DMS114 treated with DMSO at 0.1 percent for 48 hours (cell line): ENCODE results near the gene AIFM3.
"Not testable (repeated sequence)": the region's sequence is repeated elsewhere in the genome, so short reads cannot be mapped to it uniquely, and the experiment has no call there.

Source experiments
- DNase-seq: peaks from one replicate; lab custom pipeline; 2025; ENCODE audit not compliant: unreplicated experiment; lab: John Stamatoyannopoulos, UW

AIFM3 gene, protein sequence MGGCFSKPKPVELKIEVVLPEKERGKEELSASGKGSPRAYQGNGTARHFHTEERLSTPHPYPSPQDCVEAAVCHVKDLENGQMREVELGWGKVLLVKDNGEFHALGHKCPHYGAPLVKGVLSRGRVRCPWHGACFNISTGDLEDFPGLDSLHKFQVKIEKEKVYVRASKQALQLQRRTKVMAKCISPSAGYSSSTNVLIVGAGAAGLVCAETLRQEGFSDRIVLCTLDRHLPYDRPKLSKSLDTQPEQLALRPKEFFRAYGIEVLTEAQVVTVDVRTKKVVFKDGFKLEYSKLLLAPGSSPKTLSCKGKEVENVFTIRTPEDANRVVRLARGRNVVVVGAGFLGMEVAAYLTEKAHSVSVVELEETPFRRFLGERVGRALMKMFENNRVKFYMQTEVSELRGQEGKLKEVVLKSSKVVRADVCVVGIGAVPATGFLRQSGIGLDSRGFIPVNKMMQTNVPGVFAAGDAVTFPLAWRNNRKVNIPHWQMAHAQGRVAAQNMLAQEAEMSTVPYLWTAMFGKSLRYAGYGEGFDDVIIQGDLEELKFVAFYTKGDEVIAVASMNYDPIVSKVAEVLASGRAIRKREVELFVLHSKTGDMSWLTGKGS

DNA sequence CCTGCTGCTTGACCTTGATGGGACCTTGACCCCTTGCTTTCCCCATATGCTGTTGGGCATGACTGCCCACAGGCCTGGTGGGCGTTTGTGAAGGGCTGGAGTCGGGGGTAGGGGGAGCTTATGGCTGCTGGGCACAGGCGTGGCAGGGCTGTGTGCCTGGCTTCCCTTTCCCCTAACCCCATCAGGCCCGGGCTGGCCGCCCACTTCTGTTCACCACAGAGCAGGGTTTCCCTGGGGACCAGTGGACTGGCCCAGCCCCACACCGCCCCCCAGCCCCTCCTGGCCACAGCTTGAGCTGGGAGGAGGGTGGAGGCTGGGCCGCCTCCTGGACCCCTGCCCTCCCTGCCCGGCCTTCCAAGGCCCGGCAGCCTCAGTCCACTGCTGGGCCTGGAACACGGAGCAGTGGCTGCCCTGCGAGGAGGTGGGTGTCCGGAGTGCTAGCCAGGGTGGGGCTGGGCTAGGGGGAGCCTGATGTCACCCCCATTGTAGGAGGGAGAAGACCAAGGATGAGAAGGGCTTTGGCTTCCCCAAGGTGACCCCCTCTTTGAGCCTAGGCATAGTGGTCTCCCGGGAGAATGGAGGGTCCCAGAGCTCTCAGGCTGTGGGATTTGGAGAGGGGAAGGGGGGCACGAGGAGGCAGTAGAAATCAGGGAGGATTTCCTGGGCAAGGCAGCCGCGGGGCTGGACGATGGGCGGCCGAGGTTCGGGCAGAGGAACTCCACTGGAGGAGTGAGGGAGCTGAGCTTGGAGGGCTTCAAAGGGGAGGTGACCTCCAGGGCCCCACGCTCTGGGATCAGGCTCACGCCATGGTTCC lies at the start of gene AIFM3:
Gene AIFM3, plus strand, starts transcription at position 373 of the 814 bp plus-strand sequence. CDS start 690 bp downstream, outside the sequence.
- no peak for DNase-seq

DNA sequence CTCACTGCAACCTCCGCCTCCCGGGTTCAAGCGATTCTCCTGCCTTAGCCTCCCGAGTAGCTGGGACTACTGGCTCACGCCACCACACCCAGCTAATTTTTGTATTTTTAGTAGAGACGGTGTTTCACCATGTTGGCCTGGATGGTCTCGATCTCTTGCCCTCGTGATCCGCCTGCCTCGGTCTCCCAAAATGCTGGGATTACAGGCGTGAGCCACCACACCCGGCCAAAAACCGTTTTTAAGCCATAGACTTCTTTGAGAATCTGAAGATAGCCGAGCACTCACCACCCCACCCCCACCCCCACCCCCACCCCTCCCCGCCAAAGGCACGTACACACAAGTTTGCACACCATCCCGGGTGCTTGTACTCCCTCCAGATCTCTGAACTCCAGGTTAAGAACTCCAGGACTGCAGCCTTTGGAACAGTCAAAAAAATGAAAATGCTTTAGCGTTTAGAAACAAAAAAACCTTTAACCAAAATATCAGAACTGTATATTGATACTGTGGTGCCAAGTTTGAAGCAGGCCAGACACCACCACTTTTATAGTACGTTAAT lies 48.3 kb upstream of the AIFM3 start:
- DNase-seq, result no peak

DNA sequence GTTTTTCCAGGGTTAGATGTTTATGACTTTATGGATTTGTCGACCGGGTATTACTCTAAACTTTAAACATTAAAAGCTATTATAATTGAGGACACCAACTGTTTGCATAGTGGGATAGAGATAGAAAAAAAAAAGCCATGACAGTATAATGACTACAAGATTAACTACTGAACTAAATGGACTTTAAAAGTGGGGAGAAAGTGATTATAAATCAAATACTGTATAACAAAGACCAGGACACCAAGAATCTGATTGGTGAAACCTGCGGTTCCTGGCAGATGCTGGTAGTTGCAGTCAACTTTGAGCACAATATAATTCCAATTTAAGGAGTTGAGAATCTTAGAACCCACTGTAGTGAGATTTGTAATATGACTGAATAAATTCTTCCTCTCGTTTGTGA lies 47.3 kb upstream of the AIFM3 start:
- no peak for DNase-seq

DNA sequence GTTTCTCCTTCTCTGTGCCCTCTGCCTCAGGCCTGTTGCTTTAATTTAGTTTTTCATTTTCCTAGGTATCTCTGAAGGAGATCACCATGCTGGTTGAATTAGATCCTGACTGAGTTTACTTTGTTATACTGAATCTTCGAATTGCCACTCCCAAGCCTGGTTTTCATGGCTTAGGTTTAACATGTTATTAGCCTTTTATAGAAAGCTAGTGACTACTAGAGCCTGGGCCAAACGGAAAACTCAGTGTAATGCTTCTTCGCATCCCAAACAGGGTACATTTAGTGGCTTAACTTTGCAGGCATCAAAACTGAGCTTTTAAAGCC lies 46.2 kb upstream of the AIFM3 start:
- DNase-seq, result no peak

DNA sequence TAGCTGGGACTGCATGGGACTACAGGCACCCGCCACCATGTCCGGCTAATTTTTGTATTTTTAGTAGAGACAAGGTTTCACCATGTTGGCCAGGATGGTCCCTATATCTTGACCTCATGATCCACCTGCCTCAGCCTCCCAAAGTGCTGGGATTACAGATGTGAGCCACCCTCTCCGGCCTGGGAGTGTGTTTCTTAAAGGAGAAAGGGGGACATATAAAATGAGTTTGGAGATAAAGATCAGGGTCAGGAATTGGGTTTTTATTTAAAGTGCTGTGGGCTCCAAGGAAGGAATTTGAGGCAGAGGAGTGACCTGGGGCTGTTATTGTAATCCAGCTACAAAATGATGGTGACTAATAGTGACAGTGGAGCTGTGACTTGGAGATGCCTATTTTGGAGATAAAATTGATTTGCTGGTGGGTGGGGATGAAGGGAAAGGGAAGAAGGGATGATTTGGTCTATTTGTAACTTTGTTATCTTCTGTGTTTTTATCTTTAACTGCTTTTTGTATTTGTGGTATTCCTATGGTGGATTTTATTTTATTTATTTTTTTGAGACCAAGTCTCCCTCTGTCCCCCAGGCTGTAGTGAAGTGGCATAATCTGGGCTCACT lies 44.8 kb upstream of the AIFM3 start:
- DNase-seq, result no peak

DNA sequence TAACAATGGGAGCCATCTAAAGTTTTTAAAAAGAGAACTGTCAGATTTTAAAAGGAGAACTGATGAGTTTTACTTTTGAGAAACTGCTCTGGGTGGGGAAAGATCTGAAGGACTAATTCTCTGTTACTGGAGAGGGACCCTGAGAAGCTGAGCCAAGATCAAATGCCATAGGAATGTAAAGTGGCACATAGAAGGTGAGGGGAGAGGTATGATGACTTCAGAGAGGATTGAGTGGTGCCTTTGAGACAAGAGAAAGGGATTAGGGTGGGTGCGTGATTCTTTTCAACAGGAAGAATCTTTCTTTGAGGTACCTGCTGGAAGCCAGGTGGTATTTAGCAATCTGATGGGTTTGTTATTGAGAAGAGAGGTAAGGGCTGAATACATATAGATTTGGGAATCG lies 40.8 kb upstream of the AIFM3 start:
- DNase-seq, result no peak

DNA sequence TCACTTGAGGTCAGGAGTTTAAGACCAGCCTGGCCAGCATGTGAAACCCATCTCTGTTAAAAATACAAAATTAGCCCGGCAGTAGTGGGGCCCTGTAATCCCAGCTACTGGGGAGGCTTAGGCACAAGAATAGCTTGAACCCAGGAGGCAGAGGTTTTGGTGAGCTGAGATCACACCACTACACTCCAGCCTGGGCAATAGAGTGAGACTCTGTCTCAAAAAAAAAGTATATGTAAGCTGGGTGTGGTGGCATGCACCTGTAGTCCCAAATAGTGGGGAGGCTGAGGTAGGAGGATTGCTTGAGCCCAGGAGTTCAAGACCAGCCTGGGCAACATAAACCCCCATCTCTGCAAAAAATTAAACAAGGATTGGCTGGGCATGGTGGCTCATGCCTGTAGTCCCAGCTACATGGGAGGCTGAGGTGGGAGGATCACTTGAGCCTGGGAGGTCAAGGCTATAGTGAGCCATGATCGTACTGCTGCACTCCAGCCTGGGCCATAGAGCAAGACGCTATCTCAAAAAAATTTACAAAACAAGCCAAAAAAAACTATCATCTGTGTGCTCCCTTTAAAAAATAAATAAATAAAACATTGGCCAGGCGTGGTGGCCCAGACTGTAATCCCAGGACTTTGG lies 39.0 kb upstream of the AIFM3 start:
- DNase-seq, result no peak

DNA sequence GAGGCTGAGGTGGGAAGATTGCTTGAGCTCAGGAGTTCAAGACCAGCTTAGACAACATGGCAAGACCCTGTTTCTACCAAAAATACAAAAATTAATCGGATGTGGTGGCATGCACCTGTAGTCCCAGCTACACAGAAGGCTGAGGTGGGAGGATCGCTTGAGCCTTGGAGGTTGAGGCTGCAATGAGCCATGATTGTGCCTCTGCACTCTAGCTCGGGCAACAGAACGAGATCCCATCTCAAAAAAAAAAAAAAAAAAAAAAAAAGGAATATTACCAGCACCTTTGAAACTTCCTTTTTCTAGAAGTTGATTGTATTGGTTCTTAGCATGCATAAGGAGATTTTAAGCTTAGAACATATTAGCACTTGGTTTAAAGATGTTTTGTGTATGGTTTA lies 38.5 kb upstream of the AIFM3 start:
- no peak for DNase-seq

- DNase-seq, result no peak
Measured at GRCh38 chr22:20930004-20930403, 37.1 kb upstream of the AIFM3 start.

- not testable (repeated sequence) for DNase-seq
Measured at GRCh38 chr22:20930435-20930834, 36.6 kb upstream of the AIFM3 start.

- DNase-seq, result no peak
Measured at GRCh38 chr22:20931126-20931654, 35.9 kb upstream of the AIFM3 start.

GRCh38 chr22:20933910-20934309 lies 33.1 kb upstream of the AIFM3 start:
- DNase-seq, result no peak

GRCh38 chr22:20935049-20935448 lies 32.0 kb upstream of the AIFM3 start:
- DNase-seq, result not testable (repeated sequence)

GRCh38 chr22:20935780-20936539 lies 31.1 kb upstream of the AIFM3 start:
- DNase-seq, result not testable (repeated sequence)

DNA sequence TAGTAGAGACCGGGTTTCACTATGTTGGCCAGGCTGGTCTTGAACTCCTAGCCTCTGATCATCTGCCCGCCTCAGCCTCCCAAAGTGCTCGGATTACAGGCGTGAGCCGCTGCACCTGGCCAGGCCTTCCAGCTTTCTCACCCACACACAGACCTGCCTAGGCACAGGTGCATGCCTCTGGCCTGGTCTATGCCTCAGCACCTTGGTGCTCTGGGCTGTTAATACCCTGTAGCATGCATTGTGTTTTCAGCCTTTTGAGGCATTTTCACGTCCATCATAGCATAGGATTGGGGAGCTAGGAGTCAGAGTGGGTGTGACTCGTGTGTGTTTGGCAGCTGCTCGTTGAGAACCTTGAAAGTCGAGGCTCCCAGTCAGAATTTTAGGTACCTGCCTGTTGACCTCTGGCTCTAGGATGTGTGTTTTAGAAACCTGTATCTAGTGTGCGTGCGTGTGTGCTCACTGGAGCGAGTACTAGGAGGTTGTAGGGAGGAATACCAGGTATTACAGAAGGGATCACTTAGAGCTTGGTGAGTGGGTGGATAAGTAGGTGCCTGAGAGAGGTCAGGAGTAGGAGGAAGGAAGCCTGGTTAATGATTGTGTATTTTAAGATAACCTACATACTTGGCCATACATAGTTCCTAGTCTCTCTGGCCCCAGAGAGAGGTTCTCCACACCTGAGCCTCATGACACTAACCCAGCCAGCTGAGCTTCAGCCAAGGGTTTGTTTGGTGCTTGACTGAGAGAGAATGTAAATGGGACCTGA lies 29.8 kb upstream of the AIFM3 start:
- no peak for DNase-seq

GRCh38 chr22:20937794-20938671 lies 29.0 kb upstream of the AIFM3 start:
- DNase-seq, result no peak

DNA sequence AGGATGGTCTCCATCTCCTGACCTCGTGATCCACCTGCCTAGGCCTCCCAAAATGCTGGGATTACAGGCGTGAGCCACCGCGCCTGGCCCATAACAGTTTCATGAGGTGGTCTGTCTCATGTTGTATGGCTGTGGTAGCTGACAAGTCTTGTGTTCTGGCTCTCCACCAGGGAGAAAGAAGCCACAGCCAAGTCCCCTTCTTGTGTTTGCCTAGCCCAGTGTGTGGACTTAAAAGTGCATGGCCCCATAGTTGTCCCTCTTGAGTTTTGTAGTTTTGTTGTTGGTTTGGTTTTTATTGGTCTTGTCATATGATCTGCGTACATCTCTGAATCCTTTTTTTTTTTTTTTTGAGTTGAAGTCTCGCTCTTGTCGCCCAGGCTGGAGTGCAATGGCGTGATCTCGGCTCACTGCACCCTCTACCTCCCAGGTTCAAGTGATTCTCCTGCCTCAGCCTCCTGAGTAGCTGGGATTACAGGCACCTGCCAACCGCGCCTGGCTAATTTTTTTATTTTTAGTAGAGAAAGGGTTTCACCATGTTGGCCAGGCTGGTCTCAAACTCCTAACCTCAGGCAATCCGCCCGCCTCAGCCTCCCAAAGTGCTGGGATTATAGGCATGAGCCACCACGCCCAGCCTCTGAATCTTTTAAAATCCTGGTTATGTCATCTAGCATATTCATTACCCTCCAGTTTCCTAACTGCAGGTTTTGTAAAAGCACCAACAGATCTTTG lies 27.4 kb upstream of the AIFM3 start:
- not testable (repeated sequence) for DNase-seq
